ENCODE measurements around the gene ZNF33A.

- no peak for TF ChIP-seq CTCF (IDR thresholded peaks at IDR 0.05; ENCODE audit: insufficient read depth, low read length)
- no peak for TF ChIP-seq POLR2AphosphoS5 (IDR thresholded peaks at IDR 0.05; ENCODE audit: low read depth)
Observed at GRCh38 chr10:38072552-38072951, 62.1 kb downstream of the ZNF33A start.
